Neural crest cell (in vitro differentiated cells): ENCODE data around the gene ELFN1. TPM values are rescaled to one million over a fixed set of nuclear protein-coding genes. Genes with fewer than 3 reads are reported as not detected.

Experiments used
- DNase-seq: peaks from one replicate; pipeline ENCODE4 v3.0.0; 2021; ENCODE audit warnings: low read depth, mixed read lengths, low spot score
- H3K27ac Mint-ChIP-seq: one replicate; pipeline ENCODE4 v1.8.0; 2021; ENCODE audit warnings: mild to moderate bottlenecking, mixed read lengths; ENCODE audit not compliant: unreplicated experiment
- H3K27me3 Mint-ChIP-seq: 2 replicates; pipeline ENCODE4 v1.8.0; 2021; ENCODE audit warnings: low read depth, mild to moderate bottlenecking, mixed read lengths
- H3K36me3 Mint-ChIP-seq: 2 replicates; pipeline ENCODE4 v1.8.0; 2021; ENCODE audit warnings: low read depth, mild to moderate bottlenecking, mixed read lengths
- H3K4me1 Mint-ChIP-seq: 2 replicates; pipeline ENCODE4 v1.8.0; 2021; ENCODE audit warnings: mixed read lengths
- H3K4me3 Mint-ChIP-seq: one replicate; pipeline ENCODE4 v1.8.0; 2021; ENCODE audit warnings: mild to moderate bottlenecking, mixed read lengths
- H3K9me3 Mint-ChIP-seq: 2 replicates; pipeline ENCODE4 v1.8.0; 2021; ENCODE audit warnings: mixed read lengths
- CTCF ChIP-seq: fragments of 200-600 bp; sonication (generic); conservative IDR thresholded peaks from 2 replicates; pipeline ENCODE4 v1.5.0; 2021; ENCODE audit warnings: antibody characterized with exemption, mild to moderate bottlenecking
- total RNA-seq: library from RNA; stranded (reverse); gene quantifications from 2 replicates; pipeline ENCODE4 v1.2.1, GENCODE V29; 2021

Gene ELFN1
- total RNA-seq, 1 donor from 2014 or later, result 8.5 TPM

- Mint-ChIP-seq H3K27ac (no peak overlapping the region), H3K4me1 (peaks cover 16% of the 10 kb centered on the region), H3K36me3 (peaks cover 11% of the 10 kb centered on the region), H3K9me3 (peaks cover 8% of the 10 kb centered on the region), H3K27me3 (no peaks in the 10 kb centered on the region), H3K4me3 (no peak overlapping the region)
- no peak for DNase-seq
- no peak for TF ChIP-seq CTCF
These were observed 23.4 kb downstream of the ELFN1 start for GRCh38 chr7:1693419-1693990.

DNA sequence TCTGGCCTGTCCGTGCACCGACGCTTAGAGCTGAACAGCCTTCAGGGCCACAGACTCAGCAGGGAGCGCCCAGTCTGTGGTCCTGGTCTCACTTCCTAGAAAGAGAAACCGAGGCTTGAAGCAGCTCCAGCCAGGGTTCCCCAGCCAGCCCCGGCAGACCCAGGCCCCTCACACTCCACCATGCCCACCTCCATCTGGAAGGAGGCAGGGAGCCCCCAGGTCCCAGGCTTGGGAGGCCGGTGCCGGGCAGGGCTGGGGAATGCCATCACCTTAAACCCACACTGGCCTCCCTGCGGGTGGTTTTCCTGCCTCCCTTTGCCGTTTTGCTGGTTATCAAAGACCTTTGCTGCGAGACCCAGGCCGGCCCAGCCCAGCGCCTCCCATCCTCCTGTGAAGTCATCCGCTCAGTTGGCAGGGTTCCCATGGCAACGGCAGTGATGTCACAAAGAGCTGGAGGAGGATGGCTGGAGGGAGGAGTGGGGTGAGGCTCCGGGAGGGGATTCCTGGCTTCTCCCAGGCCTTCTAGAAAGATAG lies 24.0 kb downstream of the ELFN1 start:
- Mint-ChIP-seq H3K9me3 (peaks cover 4% of the 10 kb centered on the region), H3K4me3 (no peak overlapping the region), H3K36me3 (peaks cover 7% of the 10 kb centered on the region), H3K27ac (no peak overlapping the region), H3K27me3 (no peaks in the 10 kb centered on the region), H3K4me1 (peaks cover 14% of the 10 kb centered on the region)
- TF ChIP-seq CTCF, result no peak
- peak; percentile 62 for DNase-seq

- DNase-seq, result no peak
- TF ChIP-seq CTCF, result no peak
- Mint-ChIP-seq H3K4me3 (no peak overlapping the region), H3K27ac (peak overlapping the region; percentile 86), H3K27me3 (no peaks in the 10 kb centered on the region), H3K36me3 (peaks cover 5% of the 10 kb centered on the region), H3K9me3 (peaks cover 3% of the 10 kb centered on the region), H3K4me1 (peaks cover 10% of the 10 kb centered on the region)
These were observed 24.8 kb downstream of the ELFN1 start for GRCh38 chr7:1694611-1695511.

DNA sequence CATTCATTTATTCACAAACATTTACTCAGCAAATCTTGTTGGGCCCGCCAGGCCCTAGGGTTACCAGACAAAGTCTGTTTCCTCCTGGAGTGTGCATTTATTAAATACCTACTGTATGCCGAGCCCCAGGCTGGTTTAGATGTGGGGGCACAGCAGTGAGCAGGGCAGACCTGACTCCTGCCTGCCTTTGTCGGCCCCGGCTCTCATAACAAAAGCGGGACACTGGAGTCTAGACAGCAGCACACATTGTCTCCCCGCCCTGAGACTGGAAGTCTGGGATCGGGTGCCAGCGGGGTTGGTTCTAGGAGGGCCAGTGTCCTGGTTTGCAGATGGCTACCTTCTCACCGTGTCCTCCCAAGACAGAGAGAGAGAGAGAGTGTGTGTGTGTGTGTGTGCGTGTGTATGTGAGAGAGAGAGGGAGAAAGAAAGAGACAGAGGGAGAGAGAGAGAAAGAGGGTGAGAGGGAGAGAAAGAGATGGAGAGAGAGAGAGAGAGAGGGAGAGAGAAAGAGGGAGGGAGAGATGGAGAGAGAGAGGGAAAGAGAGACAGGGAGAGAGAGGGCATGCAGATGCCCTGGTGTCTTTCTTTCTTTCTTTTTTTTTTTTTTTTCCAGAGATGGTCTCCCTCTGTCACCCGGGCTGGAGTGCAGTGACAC lies 25.9 kb downstream of the ELFN1 start:
- no peak for TF ChIP-seq CTCF
- peaks cover 2% of the 10 kb centered on the region for H3K9me3 Mint-ChIP-seq
- peaks cover 10% of the 10 kb centered on the region for H3K4me1 Mint-ChIP-seq
- H3K36me3 Mint-ChIP-seq, result peaks cover 2% of the 10 kb centered on the region
- H3K4me3 Mint-ChIP-seq, result no peak overlapping the region
- no peaks in the 10 kb centered on the region for H3K27me3 Mint-ChIP-seq
- DNase-seq, result no peak
- H3K27ac Mint-ChIP-seq, result no peak overlapping the region

- H3K27me3 Mint-ChIP-seq, result no peaks in the 10 kb centered on the region
- H3K4me3 Mint-ChIP-seq, result no peak overlapping the region
- DNase-seq, result no peak
- H3K36me3 Mint-ChIP-seq, result peaks cover 4% of the 10 kb centered on the region
- peaks cover 10% of the 10 kb centered on the region for H3K4me1 Mint-ChIP-seq
- peaks cover 2% of the 10 kb centered on the region for H3K9me3 Mint-ChIP-seq
- H3K27ac Mint-ChIP-seq, result no peak overlapping the region
- no peak for TF ChIP-seq CTCF
These were observed 26.8 kb downstream of the ELFN1 start for GRCh38 chr7:1696671-1697498.
